Measurements from ENCODE around the gene TBC1D2.
"Not testable (repeated sequence)": the region's sequence is repeated elsewhere in the genome, so short reads cannot be mapped to it uniquely, and the experiment has no call there.

DNA sequence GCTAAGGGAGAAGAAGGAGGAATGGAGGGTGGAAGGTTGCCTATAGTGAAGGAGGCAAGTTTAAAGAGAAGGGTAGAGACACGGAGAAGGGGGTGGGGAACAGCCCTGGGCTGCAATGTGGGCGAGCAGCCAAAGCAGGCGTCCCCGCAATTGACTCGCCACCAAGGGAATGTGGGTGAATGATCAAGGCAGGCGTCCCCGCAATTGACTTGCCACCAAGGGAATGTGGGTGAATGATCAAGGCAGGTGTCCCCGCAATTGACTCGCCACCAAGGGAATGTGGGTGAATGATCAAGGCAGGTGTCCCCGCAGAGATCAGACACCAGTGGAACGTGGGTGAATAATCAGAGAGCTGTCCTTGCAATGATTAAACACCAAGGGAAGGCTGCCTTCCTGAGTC lies 14.8 kb upstream of the TBC1D2 start:
- not testable (repeated sequence) for TF ChIP-seq POLR2AphosphoS5 (IDR thresholded peaks at IDR 0.05; ENCODE audit: insufficient read depth, low read depth, low read length); POLR2A (IDR thresholded peaks at IDR 0.05; ENCODE audit: low read depth, low read length)
- TF ChIP-seq, protein P1, sequence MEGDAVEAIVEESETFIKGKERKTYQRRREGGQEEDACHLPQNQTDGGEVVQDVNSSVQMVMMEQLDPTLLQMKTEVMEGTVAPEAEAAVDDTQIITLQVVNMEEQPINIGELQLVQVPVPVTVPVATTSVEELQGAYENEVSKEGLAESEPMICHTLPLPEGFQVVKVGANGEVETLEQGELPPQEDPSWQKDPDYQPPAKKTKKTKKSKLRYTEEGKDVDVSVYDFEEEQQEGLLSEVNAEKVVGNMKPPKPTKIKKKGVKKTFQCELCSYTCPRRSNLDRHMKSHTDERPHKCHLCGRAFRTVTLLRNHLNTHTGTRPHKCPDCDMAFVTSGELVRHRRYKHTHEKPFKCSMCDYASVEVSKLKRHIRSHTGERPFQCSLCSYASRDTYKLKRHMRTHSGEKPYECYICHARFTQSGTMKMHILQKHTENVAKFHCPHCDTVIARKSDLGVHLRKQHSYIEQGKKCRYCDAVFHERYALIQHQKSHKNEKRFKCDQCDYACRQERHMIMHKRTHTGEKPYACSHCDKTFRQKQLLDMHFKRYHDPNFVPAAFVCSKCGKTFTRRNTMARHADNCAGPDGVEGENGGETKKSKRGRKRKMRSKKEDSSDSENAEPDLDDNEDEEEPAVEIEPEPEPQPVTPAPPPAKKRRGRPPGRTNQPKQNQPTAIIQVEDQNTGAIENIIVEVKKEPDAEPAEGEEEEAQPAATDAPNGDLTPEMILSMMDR (IDR thresholded peaks at IDR 0.05; ENCODE audit: extremely low read depth in 1 of 2, insufficient read depth in 1 of 2, low read depth in 1 of 2, low read length in 2 of 2): not testable (repeated sequence)

Data from endothelial cell of umbilical vein (primary cell).